Activated CD8-positive, alpha-beta T cell treated with anti-CD3 and anti-CD28 coated beads, Interleukin-2, amount 10 ng/mL, durations not matched to agents 7 days and 5 days (primary cell): ENCODE measurements around the gene ANKRD13B. TPM values are rescaled to one million over a fixed set of nuclear protein-coding genes. Genes with fewer than 3 reads are reported as not detected.

Experiments
- ATAC-seq: fragments of 150-1000 bp; cut with Tn5 transposase; one replicate; pipeline ENCODE4 v1.10.0; 2021; ENCODE audit warnings: moderate library complexity
- CTCF ChIA-PET: fragments of 350-600 bp; sonication (Branson Sonifier 250); formaldehyde crosslinking; loops from one replicate; lab custom pipeline; 2021; ENCODE audit warnings: antibody characterized with exemption; lab: Charles Lee
- POLR2A ChIA-PET: fragments of 350-600 bp; sonication (Branson Sonifier 250); formaldehyde crosslinking; loops from one replicate; lab custom pipeline; 2021; ENCODE audit warnings: antibody characterized with exemption; lab: Charles Lee
- DNase-seq: peaks from one replicate; pipeline ENCODE4 v3.0.0-alpha.2; 2020
- H3K27ac Mint-ChIP-seq: one replicate; pipeline ENCODE4 v1.8.0; 2021; ENCODE audit warnings: mild to moderate bottlenecking, mixed read lengths
- H3K27me3 Mint-ChIP-seq: one replicate; pipeline ENCODE4 v1.8.0; 2021; ENCODE audit warnings: low read depth, mixed read lengths
- H3K36me3 Mint-ChIP-seq: one replicate; pipeline ENCODE4 v1.8.0; 2021; ENCODE audit warnings: low read depth, mixed read lengths
- H3K4me1 Mint-ChIP-seq: one replicate; pipeline ENCODE4 v1.8.0; 2021; ENCODE audit warnings: low read depth, mixed read lengths
- H3K4me3 Mint-ChIP-seq: one replicate; pipeline ENCODE4 v1.8.0; 2021; ENCODE audit warnings: mild to moderate bottlenecking, mixed read lengths
- H3K9me3 Mint-ChIP-seq: one replicate; pipeline ENCODE4 v1.8.0; 2022; ENCODE audit warnings: mixed read lengths; ENCODE audit not compliant: insufficient read depth
- total RNA-seq, 2 experiments: library from RNA; stranded (reverse); gene quantifications; one replicate each; pipeline ENCODE4 v1.2.3, GENCODE V29; 2021

The ANKRD13B gene
- total RNA-seq, 2 experiments from 2014 or later = 11.2 to 12.5 TPM

GRCh38 chr17:29653995-29654714 is 61.2 kb downstream of the ANKRD13B start:
- Mint-ChIP-seq H3K4me1 (peaks cover 5% of the 10 kb centered on the region), H3K36me3 (peaks cover 49% of the 10 kb centered on the region), H3K27ac (no peak overlapping the region), H3K9me3 (no peaks in the 10 kb centered on the region), H3K27me3 (no peaks in the 10 kb centered on the region), H3K4me3 (no peak overlapping the region)
- no peak for ATAC-seq
- ChIA-PET CTCF (interaction anchor here (0.8 to 2.7 kb wide), 6 partner anchors 11 to 277 kb away, joined by 3 to 21 read pairs (median 4); no protein-coding TSS in a partner anchor), POLR2A (interaction anchor here (0.7 kb wide), 1 partner anchor 123 kb away, joined by 3 read pairs; no protein-coding TSS in a partner anchor)
- DNase-seq = no peak

- Mint-ChIP-seq H3K4me3 (no peak overlapping the region), H3K27me3 (no peaks in the 10 kb centered on the region), H3K36me3 (peaks cover 50% of the 10 kb centered on the region), H3K9me3 (no peaks in the 10 kb centered on the region), H3K27ac (no peak overlapping the region), H3K4me1 (peaks cover 8% of the 10 kb centered on the region)
- no peak for ATAC-seq
- CTCF ChIA-PET = interaction anchor here (0.8 to 2.7 kb wide), 6 partner anchors 10 to 124 kb away, joined by 3 to 21 read pairs (median 4); no protein-coding TSS in a partner anchor
- DNase-seq = no peak
- POLR2A ChIA-PET = no interaction called here
Observed at GRCh38 chr17:29655323-29655722, 62.4 kb downstream of the ANKRD13B start.

GRCh38 chr17:29659155-29659554 is 66.2 kb downstream of the ANKRD13B start:
- H3K4me3 Mint-ChIP-seq = peak overlapping the region; percentile 38
- peaks cover 45% of the 10 kb centered on the region for H3K36me3 Mint-ChIP-seq
- DNase-seq (peak; percentile 55), ATAC-seq (peak; percentile 88)
- H3K4me1 Mint-ChIP-seq = peaks cover 10% of the 10 kb centered on the region
- H3K27ac Mint-ChIP-seq = peak overlapping the region; percentile 81
- H3K9me3 Mint-ChIP-seq = no peaks in the 10 kb centered on the region
- POLR2A ChIA-PET = interaction anchor here (1.0 to 1.3 kb wide), 2 partner anchors 42 to 98 kb away, joined by 5 read pairs; no protein-coding TSS in a partner anchor
- CTCF ChIA-PET = interaction anchor here (0.9 to 3.7 kb wide), 4 partner anchors 16 to 272 kb away, joined by 3 to 12 read pairs (median 4); no protein-coding TSS in a partner anchor
- no peaks in the 10 kb centered on the region for H3K27me3 Mint-ChIP-seq

- CTCF ChIA-PET = no interaction called here
- no peak overlapping the region for H3K27ac Mint-ChIP-seq
- POLR2A ChIA-PET = no interaction called here
- H3K4me1 Mint-ChIP-seq = peaks cover 22% of the 10 kb centered on the region
- DNase-seq = no peak
- peaks cover 51% of the 10 kb centered on the region for H3K36me3 Mint-ChIP-seq
- no peaks in the 10 kb centered on the region for H3K9me3 Mint-ChIP-seq
- no peak overlapping the region for H3K4me3 Mint-ChIP-seq
- no peak for ATAC-seq
- H3K27me3 Mint-ChIP-seq = no peaks in the 10 kb centered on the region
Observed at GRCh38 chr17:29661213-29661612, 68.3 kb downstream of the ANKRD13B start.

- H3K27me3 Mint-ChIP-seq = no peaks in the 10 kb centered on the region
- peaks cover 55% of the 10 kb centered on the region for H3K36me3 Mint-ChIP-seq
- ChIA-PET CTCF (interaction anchor here (1.5 to 4.7 kb wide), 2 partner anchors 24 to 116 kb away, joined by 7 to 21 read pairs; no protein-coding TSS in a partner anchor), POLR2A (no interaction called here)
- ATAC-seq (no peak), DNase-seq (no peak)
- H3K4me1 Mint-ChIP-seq = peaks cover 28% of the 10 kb centered on the region
- no peaks in the 10 kb centered on the region for H3K9me3 Mint-ChIP-seq
- H3K27ac Mint-ChIP-seq = no peak overlapping the region
- H3K4me3 Mint-ChIP-seq = no peak overlapping the region
Observed at GRCh38 chr17:29663155-29663554, 70.2 kb downstream of the ANKRD13B start.

Other genes with a start within 250 kb of the ANKRD13B start
- 10 to 100 TPM; 51.7 to 53.0 TPM for gene TAOK1, start 202.8 kb upstream of the ANKRD13B start, total RNA-seq
- 10 to 100 TPM; 21.1 to 21.7 TPM for gene ABHD15, start 26.1 kb upstream of the ANKRD13B start, total RNA-seq
- gene TP53I13, start 24.4 kb upstream of the ANKRD13B start, total RNA-seq = 10 to 100 TPM; 96.7 to 97.9 TPM
- gene GIT1, start 3.5 kb upstream of the ANKRD13B start, total RNA-seq = 10 to 100 TPM; 72.7 to 75.1 TPM
- gene CORO6, start 29.8 kb downstream of the ANKRD13B start, total RNA-seq = 1 to 10 TPM; 6.2 to 6.3 TPM